Thyroid gland (tissue), 4 donors: ENCODE measurements around the gene TSPAN5. TPM values are rescaled to one million over a fixed set of nuclear protein-coding genes. Genes with fewer than 3 reads are reported as not detected.

ENCODE experiments used
- DNase-seq, 2 donors: peaks; one replicate each; pipeline ENCODE4 v3.0.0-alpha.2; 2019
- H3K27ac ChIP-seq, 3 donors: fragments of 200-600 bp; sonication (generic); 1 replicate in 2 of 3; 2 replicates in 1 of 3; pipeline ENCODE4 v1.5.1; 2016 to 2019; ENCODE audit warnings: mild to moderate bottlenecking in 1 of 3, moderate library complexity in 1 of 3
- H3K27me3 ChIP-seq: fragments of 200-600 bp; sonication (generic); one replicate; pipeline ENCODE4 v1.5.1; 2019
- H3K36me3 ChIP-seq, 2 donors: fragments of 200-600 bp; sonication (generic); one replicate each; pipeline ENCODE4 v1.5.1; 2016 to 2019
- H3K4me1 ChIP-seq, 2 donors: fragments of 200-600 bp; sonication (generic); one replicate each; pipeline ENCODE4 v1.5.1; 2017 to 2019
- H3K4me3 ChIP-seq, 3 donors: fragments of 200-600 bp; sonication (generic); replicated peaks in 1 of 3; 1 replicate in 2 of 3; 2 replicates in 1 of 3; pipeline ENCODE4 v1.5.1; 2016; ENCODE audit warnings: mild to moderate bottlenecking in 1 of 3
- H3K9me3 ChIP-seq: fragments of 200-600 bp; sonication (generic); one replicate; pipeline ENCODE4 v1.5.1; 2017
- POLR2A ChIP-seq, 2 donors: fragments of 450-650 bp; IDR thresholded peaks; one replicate each; pipeline ENCODE4 v1.6.1; 2017; ENCODE audit warnings: antibody characterized with exemption in 2 of 2, mild to moderate bottlenecking in 2 of 2, moderate library complexity in 1 of 2
- WGBS, 2 donors: methylation state at CpG; one replicate each; pipeline ENCODE4 v1.1.5; 2017; 5-methylcytosine and 5-hydroxymethylcytosine counted together
- intact Hi-C: fragments of 100-400 bp; cut with DNase I; formaldehyde crosslinking; loops from one replicate; pipeline ENCODE4 v1.15.1; 2023
- total RNA-seq, 4 donors: library from RNA; depleted of rRNA; stranded (reverse); fragments of >200 nt; gene quantifications; one replicate each; pipeline ENCODE4 v1.2.3, GENCODE V29; 2016
- TF ChIP-seq, protein P1 (sequence below), 6 experiments: fragments of 200-600 bp in 3 of 6; fragments of 450-650 bp in 3 of 6; sonication (generic) in 3 of 6; IDR thresholded peaks; one replicate each; pipeline ENCODE4 v1.5.1; 2016 to 2019; ENCODE audit warnings: antibody characterized with exemption in 6 of 6, mild to moderate bottlenecking in 2 of 6, inconsistent platforms in 1 of 6, moderate library complexity in 1 of 6

Gene TSPAN5
- total RNA-seq, 4 donors from 2014 or later = 26.4 to 48.0 (median 29.1) TPM

DNA sequence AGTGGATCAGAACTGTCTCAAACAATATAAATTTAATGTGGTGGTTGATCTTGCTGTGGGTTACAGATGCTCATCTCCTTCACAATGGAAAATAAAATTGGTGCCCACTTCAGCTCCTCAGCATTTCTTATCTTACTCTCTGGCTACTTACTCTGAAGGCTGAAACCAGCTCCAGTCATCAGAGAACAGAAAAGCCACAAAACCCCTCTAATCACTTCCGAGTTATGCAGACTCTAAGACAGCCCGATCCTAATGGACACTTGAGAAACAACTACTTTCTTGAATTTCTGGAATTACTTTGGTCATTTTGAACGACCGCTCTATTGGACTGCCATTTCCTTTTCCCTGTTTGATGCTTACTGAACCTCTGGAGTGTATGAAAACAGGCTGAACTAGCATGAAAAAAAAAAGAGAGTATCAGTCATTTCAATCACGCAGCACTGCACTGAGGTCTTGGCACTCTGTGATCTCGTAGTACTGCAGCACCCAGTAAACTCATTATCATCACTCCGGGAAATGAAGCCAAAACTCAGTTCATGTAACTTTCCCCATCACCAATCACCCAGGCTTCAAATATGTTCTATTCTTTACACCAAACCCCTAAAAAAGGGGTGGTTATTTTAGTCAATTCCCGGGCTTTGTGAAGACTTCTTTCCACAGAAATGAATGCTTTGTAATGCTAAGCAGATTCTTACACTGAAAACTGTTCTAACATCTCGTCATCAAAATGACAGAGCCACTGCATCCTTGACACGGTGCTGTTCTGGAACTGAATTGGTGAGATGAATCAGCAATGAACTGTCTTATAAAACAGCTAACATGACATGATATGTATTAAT is 54.5 kb downstream of the TSPAN5 start:
- Histone ChIP-seq H3K9me3 (no peaks in the 10 kb centered on the region), H3K27ac (no peak overlapping the region), H3K27me3 (no peaks in the 10 kb centered on the region), H3K4me3 (no peak overlapping the region), H3K36me3 (no peaks in the 10 kb centered on the region), H3K4me1 (peaks cover 7 to 15% of the 10 kb centered on the region in 2 donors)
- no peak for DNase-seq
- TF ChIP-seq, protein P1, sequence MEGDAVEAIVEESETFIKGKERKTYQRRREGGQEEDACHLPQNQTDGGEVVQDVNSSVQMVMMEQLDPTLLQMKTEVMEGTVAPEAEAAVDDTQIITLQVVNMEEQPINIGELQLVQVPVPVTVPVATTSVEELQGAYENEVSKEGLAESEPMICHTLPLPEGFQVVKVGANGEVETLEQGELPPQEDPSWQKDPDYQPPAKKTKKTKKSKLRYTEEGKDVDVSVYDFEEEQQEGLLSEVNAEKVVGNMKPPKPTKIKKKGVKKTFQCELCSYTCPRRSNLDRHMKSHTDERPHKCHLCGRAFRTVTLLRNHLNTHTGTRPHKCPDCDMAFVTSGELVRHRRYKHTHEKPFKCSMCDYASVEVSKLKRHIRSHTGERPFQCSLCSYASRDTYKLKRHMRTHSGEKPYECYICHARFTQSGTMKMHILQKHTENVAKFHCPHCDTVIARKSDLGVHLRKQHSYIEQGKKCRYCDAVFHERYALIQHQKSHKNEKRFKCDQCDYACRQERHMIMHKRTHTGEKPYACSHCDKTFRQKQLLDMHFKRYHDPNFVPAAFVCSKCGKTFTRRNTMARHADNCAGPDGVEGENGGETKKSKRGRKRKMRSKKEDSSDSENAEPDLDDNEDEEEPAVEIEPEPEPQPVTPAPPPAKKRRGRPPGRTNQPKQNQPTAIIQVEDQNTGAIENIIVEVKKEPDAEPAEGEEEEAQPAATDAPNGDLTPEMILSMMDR (IDR thresholded peaks at IDR 0.05) = no peak
- TF ChIP-seq POLR2A (IDR thresholded peaks at IDR 0.05) = no peak
- 49 to 53% methylated on average over 10 of the region's 10 CpGs for WGBS, 2 donors
- intact Hi-C loops = no loop called here

DNA sequence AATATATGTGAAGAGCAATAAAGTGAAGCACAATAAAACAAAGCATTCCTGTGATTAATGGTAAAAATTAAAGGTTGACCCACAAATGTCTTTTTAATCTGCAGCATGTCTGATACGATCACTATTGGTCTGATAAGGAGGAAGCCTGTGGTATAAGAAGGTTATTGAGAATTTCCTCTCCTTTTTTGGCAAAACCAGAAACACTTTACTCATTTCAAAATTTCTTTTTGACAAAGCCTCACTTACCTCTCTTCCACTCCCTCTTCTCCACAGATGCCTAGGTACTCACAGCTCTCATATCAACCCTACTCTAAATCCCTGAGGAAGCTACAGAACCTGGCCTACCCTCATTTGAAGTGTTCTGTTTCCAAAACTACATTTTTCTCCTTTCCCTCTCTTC is 56.1 kb downstream of the TSPAN5 start:
- H3K27ac ChIP-seq = no peak overlapping the region
- H3K9me3 ChIP-seq = no peaks in the 10 kb centered on the region
- no peak overlapping the region for H3K4me3 ChIP-seq
- DNase-seq = no peak
- no peaks in the 10 kb centered on the region for H3K27me3 ChIP-seq
- peaks cover 0 to 12% of the 10 kb centered on the region in 2 donors for H3K4me1 ChIP-seq
- H3K36me3 ChIP-seq = no peaks in the 10 kb centered on the region
- intact Hi-C loops = no loop called here
- TF ChIP-seq POLR2A (IDR thresholded peaks at IDR 0.05) = no peak
- TF ChIP-seq, protein P1 (IDR thresholded peaks at IDR 0.05) = no peak
- WGBS, 2 donors = 89 to 94% methylated on average over 1 of the region's 1 CpG

GRCh38 chr4:98601708-98602107 is 56.7 kb downstream of the TSPAN5 start:
- Histone ChIP-seq H3K27me3 (no peaks in the 10 kb centered on the region), H3K4me3 (no peak overlapping the region), H3K36me3 (no peaks in the 10 kb centered on the region), H3K4me1 (peaks cover 0 to 12% of the 10 kb centered on the region in 2 donors), H3K9me3 (no peaks in the 10 kb centered on the region), H3K27ac (no peak overlapping the region)
- TF ChIP-seq, protein P1 (IDR thresholded peaks at IDR 0.05) = no peak
- no peak for TF ChIP-seq POLR2A (IDR thresholded peaks at IDR 0.05)
- intact Hi-C loops = no loop called here
- WGBS, 2 donors = 93% methylated on average over 3 of the region's 3 CpGs
- DNase-seq = no peak

- H3K4me3 ChIP-seq = no peak overlapping the region
- peaks cover 0 to 5% of the 10 kb centered on the region in 2 donors for H3K4me1 ChIP-seq
- no peaks in the 10 kb centered on the region for H3K36me3 ChIP-seq
- no peak for TF ChIP-seq POLR2A (IDR thresholded peaks at IDR 0.05)
- TF ChIP-seq, protein P1 (IDR thresholded peaks at IDR 0.05) = no peak
- no peaks in the 10 kb centered on the region for H3K9me3 ChIP-seq
- WGBS, 2 donors = 97 to 99% methylated on average over 2 of the region's 2 CpGs
- no peak for DNase-seq
- no peak overlapping the region for H3K27ac ChIP-seq
- intact Hi-C loops = no loop called here
- H3K27me3 ChIP-seq = no peaks in the 10 kb centered on the region
Measured at GRCh38 chr4:98599617-98600205, 58.7 kb downstream of the TSPAN5 start.

DNA sequence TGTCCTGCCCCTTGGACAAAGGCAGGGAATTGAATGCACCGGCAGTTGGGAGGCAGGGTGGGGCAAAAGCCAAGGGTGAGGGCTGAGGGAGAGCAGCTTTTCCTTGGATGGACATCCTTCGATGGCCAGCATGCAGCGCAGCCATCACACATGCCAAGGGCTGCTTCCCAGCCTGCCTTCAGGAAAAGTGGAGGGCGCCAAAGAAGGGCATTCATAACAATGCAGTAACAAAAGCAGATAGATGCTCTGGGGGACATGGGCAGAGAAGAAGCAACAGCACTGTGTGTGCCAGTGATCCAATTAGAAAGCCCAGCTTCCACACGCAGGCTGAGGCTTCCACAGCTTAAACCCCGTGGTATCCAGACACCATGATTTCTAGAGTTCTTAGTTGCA is 71.5 kb downstream of the TSPAN5 start:
- H3K27me3 ChIP-seq = no peaks in the 10 kb centered on the region
- peak overlapping the region in 2 of 3 donors; percentile 85 to 91 for H3K27ac ChIP-seq
- DNase-seq = peak in 1 of 2 donors; percentile 25
- intact Hi-C loops = no loop called here
- H3K36me3 ChIP-seq = no peaks in the 10 kb centered on the region
- WGBS, 2 donors = 83 to 85% methylated on average over 6 of the region's 6 CpGs
- no peaks in the 10 kb centered on the region for H3K9me3 ChIP-seq
- H3K4me1 ChIP-seq = peaks cover 42 to 54% of the 10 kb centered on the region in 2 donors
- no peak for TF ChIP-seq POLR2A (IDR thresholded peaks at IDR 0.05)
- TF ChIP-seq, protein P1 (IDR thresholded peaks at IDR 0.05) = no peak
- H3K4me3 ChIP-seq = no peak overlapping the region
